Measurements from ENCODE around the gene ACAD8.

ACAD8 gene

GRCh38 chr11:134266440-134266839 lies 13.1 kb downstream of the ACAD8 start:
- H3K4me3 ChIP-seq (ENCODE audit: low read depth, low read length), result no peak overlapping the region
- in situ Hi-C loops (cut with HindIII; ENCODE audit: low pct_ligation_motif_present, low sequenced_read_pairs), result no loop called here
- H3K27ac ChIP-seq, result no peak overlapping the region
- peaks cover 9% of the 10 kb centered on the region for H3K36me3 ChIP-seq (replicated peaks)
- no peak for DNase-seq
- TF ChIP-seq, protein P1, sequence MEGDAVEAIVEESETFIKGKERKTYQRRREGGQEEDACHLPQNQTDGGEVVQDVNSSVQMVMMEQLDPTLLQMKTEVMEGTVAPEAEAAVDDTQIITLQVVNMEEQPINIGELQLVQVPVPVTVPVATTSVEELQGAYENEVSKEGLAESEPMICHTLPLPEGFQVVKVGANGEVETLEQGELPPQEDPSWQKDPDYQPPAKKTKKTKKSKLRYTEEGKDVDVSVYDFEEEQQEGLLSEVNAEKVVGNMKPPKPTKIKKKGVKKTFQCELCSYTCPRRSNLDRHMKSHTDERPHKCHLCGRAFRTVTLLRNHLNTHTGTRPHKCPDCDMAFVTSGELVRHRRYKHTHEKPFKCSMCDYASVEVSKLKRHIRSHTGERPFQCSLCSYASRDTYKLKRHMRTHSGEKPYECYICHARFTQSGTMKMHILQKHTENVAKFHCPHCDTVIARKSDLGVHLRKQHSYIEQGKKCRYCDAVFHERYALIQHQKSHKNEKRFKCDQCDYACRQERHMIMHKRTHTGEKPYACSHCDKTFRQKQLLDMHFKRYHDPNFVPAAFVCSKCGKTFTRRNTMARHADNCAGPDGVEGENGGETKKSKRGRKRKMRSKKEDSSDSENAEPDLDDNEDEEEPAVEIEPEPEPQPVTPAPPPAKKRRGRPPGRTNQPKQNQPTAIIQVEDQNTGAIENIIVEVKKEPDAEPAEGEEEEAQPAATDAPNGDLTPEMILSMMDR (IDR thresholded peaks at IDR 0.05; ENCODE audit: low read depth, low read length, missing control alignments), result no peak
- H3K27me3 ChIP-seq (replicated peaks), result no peaks in the 10 kb centered on the region

DNA sequence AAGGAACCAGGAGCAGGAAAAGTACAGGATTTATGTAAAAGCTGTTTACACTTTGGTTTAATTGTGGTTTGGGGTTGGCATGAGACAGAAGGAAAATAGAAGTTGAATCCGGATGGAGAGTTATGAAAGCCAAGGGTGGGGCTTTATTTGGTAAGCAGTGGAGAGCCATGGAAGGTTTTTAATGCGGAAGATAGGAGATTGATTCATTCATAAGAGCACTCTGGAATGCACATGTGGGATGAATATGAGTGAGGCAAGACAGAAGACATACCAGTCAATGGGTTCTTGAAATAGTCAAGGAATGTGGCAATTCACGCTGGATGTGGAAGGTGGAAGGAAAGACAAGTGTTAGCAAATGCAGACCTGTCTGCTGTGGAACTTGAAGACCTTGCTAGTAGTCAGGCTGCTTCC lies 13.5 kb downstream of the ACAD8 start:
- Histone ChIP-seq H3K27me3 (replicated peaks) (no peaks in the 10 kb centered on the region), H3K4me3 (ENCODE audit: low read depth, low read length) (no peak overlapping the region), H3K36me3 (replicated peaks) (peaks cover 9% of the 10 kb centered on the region), H3K27ac (no peak overlapping the region)
- in situ Hi-C loops (cut with HindIII; ENCODE audit: low pct_ligation_motif_present, low sequenced_read_pairs), result no loop called here
- TF ChIP-seq, protein P1 (IDR thresholded peaks at IDR 0.05; ENCODE audit: low read depth, low read length, missing control alignments), result no peak
- peak; percentile 27 for DNase-seq

DNA sequence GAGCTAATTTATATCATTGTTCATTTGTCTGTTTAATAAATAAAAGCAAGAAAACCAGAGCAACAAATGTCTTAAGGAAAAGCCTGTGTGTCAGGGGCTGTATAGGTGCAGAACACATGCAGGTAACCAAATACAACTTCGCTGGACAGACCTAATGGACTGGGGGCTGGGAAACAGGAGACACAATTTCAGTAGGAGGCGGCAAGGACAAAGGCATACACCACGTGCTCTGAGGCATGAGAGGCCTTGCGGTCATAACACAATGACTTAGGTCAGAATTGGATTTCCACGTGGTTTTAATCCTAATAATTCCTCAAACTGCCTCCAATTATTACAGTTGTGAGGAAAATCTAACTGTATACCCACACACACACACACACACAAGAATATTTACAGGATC lies 14.1 kb downstream of the ACAD8 start:
- TF ChIP-seq, protein P1 (IDR thresholded peaks at IDR 0.05; ENCODE audit: low read depth, low read length, missing control alignments), result no peak
- no peak for DNase-seq
- H3K27ac ChIP-seq, result no peak overlapping the region

DNA sequence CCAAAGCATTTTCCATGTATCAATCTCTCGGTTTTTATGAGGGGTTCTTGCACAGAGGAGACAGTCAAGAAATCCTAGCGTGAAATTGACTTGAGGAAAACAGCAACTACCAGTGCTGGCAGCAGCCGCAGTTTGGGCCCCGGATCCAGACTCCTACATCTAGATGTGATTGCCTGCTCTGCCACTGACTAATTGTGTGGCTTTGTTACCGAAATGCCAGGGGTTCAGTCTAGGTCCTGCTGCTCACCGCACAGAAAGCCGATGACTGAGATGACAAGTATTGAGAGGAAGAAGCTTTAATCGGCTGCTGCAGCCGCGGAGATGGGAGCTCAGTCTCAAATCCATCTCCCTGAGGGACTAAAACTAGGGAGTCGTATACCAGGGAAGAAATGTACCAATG lies 14.6 kb downstream of the ACAD8 start:
- Histone ChIP-seq H3K27ac (no peak overlapping the region), H3K27me3 (replicated peaks) (peaks cover 4% of the 10 kb centered on the region), H3K4me3 (ENCODE audit: low read depth, low read length) (no peak overlapping the region), H3K36me3 (replicated peaks) (peaks cover 7% of the 10 kb centered on the region)
- TF ChIP-seq, protein P1 (IDR thresholded peaks at IDR 0.05; ENCODE audit: low read depth, low read length, missing control alignments), result no peak
- in situ Hi-C loops (cut with HindIII; ENCODE audit: low pct_ligation_motif_present, low sequenced_read_pairs), result no loop called here
- DNase-seq, result no peak

More for the DNA sequence above, 14.1 kb downstream of the ACAD8 start:
- Histone ChIP-seq H3K4me3 (ENCODE audit: low read depth, low read length) (no peak overlapping the region), H3K36me3 (replicated peaks) (peaks cover 9% of the 10 kb centered on the region), H3K27me3 (replicated peaks) (no peaks in the 10 kb centered on the region)
- in situ Hi-C loops (cut with HindIII; ENCODE audit: low pct_ligation_motif_present, low sequenced_read_pairs), result no loop called here

DNA sequence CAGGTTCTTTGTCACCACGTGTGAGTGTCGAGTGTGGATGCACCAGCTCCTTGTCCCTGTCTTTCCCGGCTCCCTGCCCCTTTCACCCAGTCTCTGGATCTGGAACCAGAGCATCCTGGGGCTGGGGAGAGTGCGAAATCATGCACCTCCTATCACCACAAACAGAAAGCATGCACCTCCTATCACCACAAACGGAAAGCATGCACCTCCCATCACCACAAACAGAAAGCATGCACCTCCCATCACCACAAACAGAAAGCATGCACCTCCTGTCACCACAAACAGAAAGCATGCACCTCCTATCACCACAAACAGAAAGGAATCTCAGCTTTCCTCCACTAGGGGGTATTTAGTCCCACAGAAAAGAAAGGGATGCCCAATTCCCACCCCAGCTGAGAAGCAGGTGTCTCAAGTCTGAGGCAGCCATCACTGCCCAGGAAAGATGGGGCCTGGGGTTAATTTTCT lies 16.9 kb downstream of the ACAD8 start:
- in situ Hi-C loops (cut with HindIII; ENCODE audit: low pct_ligation_motif_present, low sequenced_read_pairs), result no loop called here
- Histone ChIP-seq H3K27ac (no peak overlapping the region), H3K27me3 (replicated peaks) (peaks cover 23% of the 10 kb centered on the region), H3K4me3 (ENCODE audit: low read depth, low read length) (no peak overlapping the region), H3K36me3 (replicated peaks) (no peaks in the 10 kb centered on the region)
- DNase-seq, result no peak
- TF ChIP-seq, protein P1 (IDR thresholded peaks at IDR 0.05; ENCODE audit: low read depth, low read length, missing control alignments), result peak; percentile 41

- DNase-seq, result no peak
- in situ Hi-C loops (cut with HindIII; ENCODE audit: low pct_ligation_motif_present, low sequenced_read_pairs), result no loop called here
- TF ChIP-seq, protein P1 (IDR thresholded peaks at IDR 0.05; ENCODE audit: low read depth, low read length, missing control alignments), result no peak
- Histone ChIP-seq H3K36me3 (replicated peaks) (no peaks in the 10 kb centered on the region), H3K27me3 (replicated peaks) (peaks cover 40% of the 10 kb centered on the region), H3K27ac (no peak overlapping the region), H3K4me3 (ENCODE audit: low read depth, low read length) (no peak overlapping the region)
These were observed 18.6 kb downstream of the ACAD8 start for GRCh38 chr11:134271978-134272377.

All from brain microvascular endothelial cell (primary cell).